SK-N-MC (cell line): Measurements from ENCODE around the gene ADARB2.

Source experiments
- EZH2 ChIP-seq: fragments of 200-600 bp; sonication (generic); IDR thresholded peaks from one replicate; pipeline ENCODE4 v1.6.1; 2017; ENCODE audit warnings: antibody characterized with exemption
- POLR2AphosphoS5 ChIP-seq: IDR thresholded peaks from 2 replicates; pipeline ENCODE4 v1.6.1; 2012; ENCODE audit warnings: mild to moderate bottlenecking, low read depth, low read length, borderline replicate concordance

DNA sequence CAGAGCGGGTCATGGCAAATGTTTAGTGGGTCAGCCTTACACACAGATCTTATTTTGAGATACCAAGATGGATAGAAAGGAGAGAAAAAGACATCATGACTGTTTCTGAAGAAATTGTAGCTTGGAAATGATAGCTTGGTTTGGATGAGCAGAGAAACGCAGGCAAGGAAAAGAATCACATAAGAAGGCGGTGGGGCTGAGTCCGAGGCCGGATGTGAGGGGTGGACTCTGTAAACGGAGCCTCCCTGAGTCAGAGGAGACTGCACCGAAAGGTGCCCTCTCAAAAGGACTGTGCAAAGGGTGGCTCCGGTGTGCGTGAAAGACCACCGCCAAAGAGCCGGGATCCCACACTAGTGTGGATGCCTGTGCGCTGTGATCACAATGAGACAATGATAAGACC is 53.7 kb downstream of the ADARB2 start:
- TF ChIP-seq EZH2: no peak
- TF ChIP-seq POLR2AphosphoS5: no peak
